NCI-H1092 treated with DMSO at 0.1 percent for 48 hours (cell line): ENCODE data around the gene SEZ6.
"Not testable (repeated sequence)": the region's sequence is repeated elsewhere in the genome, so short reads cannot be mapped to it uniquely, and the experiment has no call there.

Source experiments
- DNase-seq: peaks from one replicate; lab custom pipeline; 2025; lab: John Stamatoyannopoulos, UW

The SEZ6 gene

GRCh38 chr17:28935744-28936460, 69.9 kb downstream of the SEZ6 start:
- DNase-seq: no peak

- DNase-seq: not testable (repeated sequence)
Measured at GRCh38 chr17:28934508-28934907, 71.3 kb downstream of the SEZ6 start.

- no peak for DNase-seq
Measured at GRCh38 chr17:28929787-28930186, 76.0 kb downstream of the SEZ6 start.

GRCh38 chr17:28928061-28928460, 77.8 kb downstream of the SEZ6 start:
- DNase-seq: no peak

- DNase-seq: no peak
Measured at GRCh38 chr17:28926786-28927185, 79.0 kb downstream of the SEZ6 start.

- no peak for DNase-seq
Measured at GRCh38 chr17:28926366-28926765, 79.5 kb downstream of the SEZ6 start.

GRCh38 chr17:28925912-28926365, 79.9 kb downstream of the SEZ6 start:
- no peak for DNase-seq

GRCh38 chr17:28920201-28920600, 85.6 kb downstream of the SEZ6 start:
- no peak for DNase-seq

- DNase-seq: no peak
Measured at GRCh38 chr17:28918295-28918694, 87.5 kb downstream of the SEZ6 start.

GRCh38 chr17:28917465-28917864, 88.4 kb downstream of the SEZ6 start:
- DNase-seq: no peak

GRCh38 chr17:28917029-28917428, 88.8 kb downstream of the SEZ6 start:
- no peak for DNase-seq

- DNase-seq: peak; percentile 8
Measured at GRCh38 chr17:28916302-28916934, 89.4 kb downstream of the SEZ6 start.

GRCh38 chr17:28912938-28913333, 92.9 kb downstream of the SEZ6 start:
- DNase-seq: no peak

GRCh38 chr17:28912281-28912937, 93.4 kb downstream of the SEZ6 start:
- no peak for DNase-seq

- DNase-seq: no peak
Measured at GRCh38 chr17:28911411-28912045, 94.3 kb downstream of the SEZ6 start.

GRCh38 chr17:28910534-28910933, 95.3 kb downstream of the SEZ6 start:
- DNase-seq: no peak

- DNase-seq: no peak
Measured at GRCh38 chr17:28908640-28909167, 97.1 kb downstream of the SEZ6 start.

GRCh38 chr17:28907709-28908475, 97.9 kb downstream of the SEZ6 start:
- DNase-seq: no peak

GRCh38 chr17:28906706-28907438, 99.0 kb downstream of the SEZ6 start:
- no peak for DNase-seq

- no peak for DNase-seq
Measured at GRCh38 chr17:28906276-28906675, 99.6 kb downstream of the SEZ6 start.
